ENCODE data around the gene AGAP1. TPM values are rescaled to one million over a fixed set of nuclear protein-coding genes. Genes with fewer than 3 reads are reported as not detected.
"Not testable (repeated sequence)": the region's sequence is repeated elsewhere in the genome, so short reads cannot be mapped to it uniquely, and the experiment has no call there.

The AGAP1 gene
- total and polyA plus RNA-seq, 4 donors: 36.1 to 79.4 (median 52.6) TPM

- 83% methylated on average over 4 of the region's 6 CpGs for WGBS (ENCODE audit: insufficient coverage)
Observed at GRCh38 chr2:235757212-235757611, 263.4 kb downstream of the AGAP1 start.

GRCh38 chr2:235757640-235758039 lies 263.8 kb downstream of the AGAP1 start:
- H3K4me3 ChIP-seq (ENCODE audit: low read depth, low read length): no peak overlapping the region
- DNase-seq (ENCODE audit: low read depth in 4 of 6, low spot score in 6 of 6): peak in 1 of 6 donors; percentile 72
- no peak overlapping the region for H3K27ac ChIP-seq (ENCODE audit: low read depth, low read length)
- H3K36me3 ChIP-seq (ENCODE audit: control insufficient read depth, insufficient read depth, low read length): peaks cover 31% of the 10 kb centered on the region
- H3K27me3 ChIP-seq (ENCODE audit: control insufficient read depth, insufficient read depth, low read length): no peaks in the 10 kb centered on the region
- peaks cover 29% of the 10 kb centered on the region for H3K4me1 ChIP-seq (ENCODE audit: control insufficient read depth, insufficient read depth, low read length)
- WGBS (ENCODE audit: insufficient coverage): 81% methylated on average over 5 of the region's 6 CpGs
- no peaks in the 10 kb centered on the region for H3K9me3 ChIP-seq (ENCODE audit: control insufficient read depth, insufficient read depth, low read length)

More at GRCh38 chr2:235757212-235757611, 263.4 kb downstream of the AGAP1 start:
- no peak for DNase-seq (ENCODE audit: low read depth in 4 of 6, low spot score in 6 of 6)
- H3K4me1 ChIP-seq (ENCODE audit: control insufficient read depth, insufficient read depth, low read length): peaks cover 31% of the 10 kb centered on the region
- H3K36me3 ChIP-seq (ENCODE audit: control insufficient read depth, insufficient read depth, low read length): peaks cover 30% of the 10 kb centered on the region
- no peaks in the 10 kb centered on the region for H3K27me3 ChIP-seq (ENCODE audit: control insufficient read depth, insufficient read depth, low read length)
- H3K9me3 ChIP-seq (ENCODE audit: control insufficient read depth, insufficient read depth, low read length): no peaks in the 10 kb centered on the region
- H3K4me3 ChIP-seq (ENCODE audit: low read depth, low read length): no peak overlapping the region
- H3K27ac ChIP-seq (ENCODE audit: low read depth, low read length): no peak overlapping the region

- DNase-seq (ENCODE audit: low read depth in 4 of 6, low spot score in 6 of 6): no peak
- H3K27ac ChIP-seq (ENCODE audit: low read depth, low read length): no peak overlapping the region
- no peaks in the 10 kb centered on the region for H3K27me3 ChIP-seq (ENCODE audit: control insufficient read depth, insufficient read depth, low read length)
- H3K36me3 ChIP-seq (ENCODE audit: control insufficient read depth, insufficient read depth, low read length): peaks cover 28% of the 10 kb centered on the region
- WGBS (ENCODE audit: insufficient coverage): 84% methylated on average over 9 of the region's 20 CpGs
- peaks cover 8% of the 10 kb centered on the region for H3K4me1 ChIP-seq (ENCODE audit: control insufficient read depth, insufficient read depth, low read length)
- H3K9me3 ChIP-seq (ENCODE audit: control insufficient read depth, insufficient read depth, low read length): no peaks in the 10 kb centered on the region
- H3K4me3 ChIP-seq (ENCODE audit: low read depth, low read length): no peak overlapping the region
Observed at GRCh38 chr2:235762832-235763598, 269.2 kb downstream of the AGAP1 start.

DNA sequence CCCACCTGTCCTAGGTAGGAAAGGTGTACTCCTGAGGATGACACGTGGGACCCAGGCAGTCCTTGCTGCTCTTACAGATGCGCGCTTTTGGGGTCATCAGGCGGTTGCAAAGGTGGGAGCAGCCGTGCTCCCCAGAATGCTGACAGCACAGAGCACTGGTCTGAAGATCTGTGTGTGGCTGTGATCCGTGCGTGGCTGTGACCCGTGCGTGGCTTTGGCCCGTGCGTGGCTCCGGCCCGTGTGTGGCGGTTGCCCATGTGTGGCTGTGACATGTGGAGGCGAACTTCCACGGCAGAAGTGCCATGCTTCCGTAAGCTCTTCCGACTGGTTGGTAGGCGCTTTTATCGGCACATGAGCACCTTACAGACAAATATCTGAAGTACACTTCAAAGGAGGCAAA lies 270.0 kb downstream of the AGAP1 start:
- 94% methylated on average over 16 of the region's 20 CpGs for WGBS (ENCODE audit: insufficient coverage)
- Histone ChIP-seq H3K4me1 (ENCODE audit: control insufficient read depth, insufficient read depth, low read length) (peaks cover 8% of the 10 kb centered on the region), H3K9me3 (ENCODE audit: control insufficient read depth, insufficient read depth, low read length) (no peaks in the 10 kb centered on the region), H3K27me3 (ENCODE audit: control insufficient read depth, insufficient read depth, low read length) (no peaks in the 10 kb centered on the region), H3K27ac (ENCODE audit: low read depth, low read length) (no peak overlapping the region), H3K36me3 (ENCODE audit: control insufficient read depth, insufficient read depth, low read length) (peaks cover 28% of the 10 kb centered on the region), H3K4me3 (ENCODE audit: low read depth, low read length) (no peak overlapping the region)
- no peak for DNase-seq (ENCODE audit: low read depth in 4 of 6, low spot score in 6 of 6)

DNA sequence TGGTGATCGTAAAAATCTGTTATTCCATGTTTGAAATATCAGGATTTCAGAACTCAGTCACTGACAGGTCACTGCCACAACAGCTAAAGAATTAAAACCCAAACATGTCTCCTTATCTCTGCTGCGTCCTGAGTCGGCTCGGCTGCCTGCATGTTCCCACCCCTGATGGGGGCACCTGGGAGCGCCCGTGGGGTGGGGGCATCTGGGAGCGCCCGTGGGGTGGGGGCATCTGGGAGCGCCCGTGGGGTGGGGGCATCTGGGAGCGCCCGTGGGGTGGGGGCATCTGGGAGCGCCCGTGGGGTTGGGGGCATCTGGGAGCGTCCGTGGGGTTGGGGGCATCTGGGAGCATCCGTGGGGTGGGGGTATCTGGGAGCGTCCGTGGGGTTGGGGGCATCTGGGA lies 270.6 kb downstream of the AGAP1 start:
- H3K4me3 ChIP-seq (ENCODE audit: low read depth, low read length); H3K27ac ChIP-seq (ENCODE audit: low read depth, low read length); DNase-seq (ENCODE audit: low read depth in 4 of 6, low spot score in 6 of 6); H3K9me3 ChIP-seq (ENCODE audit: control insufficient read depth, insufficient read depth, low read length); H3K4me1 ChIP-seq (ENCODE audit: control insufficient read depth, insufficient read depth, low read length); H3K27me3 ChIP-seq (ENCODE audit: control insufficient read depth, insufficient read depth, low read length): not testable (repeated sequence)
- WGBS (ENCODE audit: insufficient coverage): 92% methylated on average over 1 of the region's 19 CpGs
- peaks cover 30% of the 10 kb centered on the region for H3K36me3 ChIP-seq (ENCODE audit: control insufficient read depth, insufficient read depth, low read length)

GRCh38 chr2:235765181-235765820 lies 271.5 kb downstream of the AGAP1 start:
- Histone ChIP-seq H3K27me3 (ENCODE audit: control insufficient read depth, insufficient read depth, low read length) (no peaks in the 10 kb centered on the region), H3K4me3 (ENCODE audit: low read depth, low read length) (no peak overlapping the region), H3K36me3 (ENCODE audit: control insufficient read depth, insufficient read depth, low read length) (peaks cover 36% of the 10 kb centered on the region), H3K9me3 (ENCODE audit: control insufficient read depth, insufficient read depth, low read length) (no peaks in the 10 kb centered on the region), H3K4me1 (ENCODE audit: control insufficient read depth, insufficient read depth, low read length) (peaks cover 8% of the 10 kb centered on the region), H3K27ac (ENCODE audit: low read depth, low read length) (no peak overlapping the region)
- DNase-seq (ENCODE audit: low read depth in 4 of 6, low spot score in 6 of 6): peak in 1 of 6 donors; percentile 51
- 64% methylated on average over 17 of the region's 30 CpGs for WGBS (ENCODE audit: insufficient coverage)

DNA sequence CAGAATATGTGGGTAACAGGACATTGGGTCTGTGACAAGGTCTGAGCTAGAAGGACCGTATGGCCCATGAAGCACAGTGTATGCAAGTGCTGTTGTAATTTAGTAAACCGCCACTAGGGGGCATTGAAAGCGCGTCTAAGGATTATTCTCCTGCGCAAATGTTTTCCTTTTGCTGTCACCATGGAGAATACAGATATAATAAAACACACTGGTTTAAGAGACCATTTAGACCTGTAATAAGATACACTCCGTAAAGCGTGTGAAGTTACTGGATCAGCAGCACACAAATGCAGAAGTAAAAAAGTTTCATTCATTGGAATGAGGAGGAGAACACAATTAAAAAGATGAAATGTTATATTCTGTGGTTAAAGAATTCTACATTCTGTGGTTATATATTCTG lies 272.4 kb downstream of the AGAP1 start:
- Histone ChIP-seq H3K4me3 (ENCODE audit: low read depth, low read length) (no peak overlapping the region), H3K27ac (ENCODE audit: low read depth, low read length) (no peak overlapping the region), H3K36me3 (ENCODE audit: control insufficient read depth, insufficient read depth, low read length) (peaks cover 42% of the 10 kb centered on the region), H3K4me1 (ENCODE audit: control insufficient read depth, insufficient read depth, low read length) (peaks cover 8% of the 10 kb centered on the region), H3K9me3 (ENCODE audit: control insufficient read depth, insufficient read depth, low read length) (no peaks in the 10 kb centered on the region), H3K27me3 (ENCODE audit: control insufficient read depth, insufficient read depth, low read length) (no peaks in the 10 kb centered on the region)
- WGBS (ENCODE audit: insufficient coverage): no CpG with 5 or more reads among the region's 7 CpGs
- DNase-seq (ENCODE audit: low read depth in 4 of 6, low spot score in 6 of 6): peak; percentile 65 to 96 (median 78)

DNA sequence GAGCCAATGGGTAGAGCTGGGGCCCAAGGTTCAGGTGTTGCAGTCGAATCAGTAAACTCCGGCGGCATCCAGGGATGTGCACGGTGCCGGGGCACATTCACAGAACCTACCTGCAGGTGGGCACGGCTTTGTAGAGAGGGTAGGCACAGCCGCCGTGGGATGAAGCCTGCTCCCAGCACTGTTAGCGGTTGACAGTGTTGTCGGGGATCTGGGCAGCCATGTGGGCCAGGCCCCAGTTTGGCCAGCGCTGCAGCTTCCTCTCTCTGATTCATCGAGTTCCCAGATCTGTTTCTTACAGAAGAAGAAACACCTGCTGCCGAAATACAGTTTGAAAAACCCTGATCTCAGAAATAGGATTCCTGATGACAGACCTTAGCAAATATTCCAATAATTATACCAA lies 274.8 kb downstream of the AGAP1 start:
- H3K36me3 ChIP-seq (ENCODE audit: control insufficient read depth, insufficient read depth, low read length): peaks cover 40% of the 10 kb centered on the region
- peaks cover 11% of the 10 kb centered on the region for H3K4me1 ChIP-seq (ENCODE audit: control insufficient read depth, insufficient read depth, low read length)
- no peak overlapping the region for H3K4me3 ChIP-seq (ENCODE audit: low read depth, low read length)
- no peak overlapping the region for H3K27ac ChIP-seq (ENCODE audit: low read depth, low read length)
- H3K27me3 ChIP-seq (ENCODE audit: control insufficient read depth, insufficient read depth, low read length): no peaks in the 10 kb centered on the region
- WGBS (ENCODE audit: insufficient coverage): 91% methylated on average over 11 of the region's 13 CpGs
- no peaks in the 10 kb centered on the region for H3K9me3 ChIP-seq (ENCODE audit: control insufficient read depth, insufficient read depth, low read length)
- DNase-seq (ENCODE audit: low read depth in 4 of 6, low spot score in 6 of 6): no peak

- peaks cover 11% of the 10 kb centered on the region for H3K4me1 ChIP-seq (ENCODE audit: control insufficient read depth, insufficient read depth, low read length)
- H3K27me3 ChIP-seq (ENCODE audit: control insufficient read depth, insufficient read depth, low read length): no peaks in the 10 kb centered on the region
- peaks cover 36% of the 10 kb centered on the region for H3K36me3 ChIP-seq (ENCODE audit: control insufficient read depth, insufficient read depth, low read length)
- no peak overlapping the region for H3K4me3 ChIP-seq (ENCODE audit: low read depth, low read length)
- no peaks in the 10 kb centered on the region for H3K9me3 ChIP-seq (ENCODE audit: control insufficient read depth, insufficient read depth, low read length)
- WGBS (ENCODE audit: insufficient coverage): 78% methylated on average over 6 of the region's 7 CpGs
- no peak for DNase-seq (ENCODE audit: low read depth in 4 of 6, low spot score in 6 of 6)
- no peak overlapping the region for H3K27ac ChIP-seq (ENCODE audit: low read depth, low read length)
Observed at GRCh38 chr2:235769046-235769445, 275.2 kb downstream of the AGAP1 start.

Data from spinal cord (tissue), 10 donors.